Nephron (organoid): ENCODE data around the gene MTA3.

ENCODE experiments used
- H3K27ac Mint-ChIP-seq, 3 experiments: 2 replicates each; pipeline ENCODE4 v1.8.0; 2020; ENCODE audit warnings: mixed read lengths in 3 of 3, mild to moderate bottlenecking in 2 of 3, moderate library complexity in 1 of 3
- H3K27me3 Mint-ChIP-seq: 2 replicates; pipeline ENCODE4 v1.8.0; 2021; ENCODE audit warnings: low read depth, mild to moderate bottlenecking, moderate library complexity, mixed read lengths
- H3K36me3 Mint-ChIP-seq: 2 replicates; pipeline ENCODE4 v1.8.0; 2020; ENCODE audit warnings: low read depth, mixed read lengths
- H3K4me1 Mint-ChIP-seq: 2 replicates; pipeline ENCODE4 v1.8.0; 2020; ENCODE audit warnings: mixed read lengths
- H3K4me3 Mint-ChIP-seq, 3 experiments: 2 replicates each; pipeline ENCODE4 v1.8.0; 2020; ENCODE audit warnings: mild to moderate bottlenecking in 3 of 3, mixed read lengths in 3 of 3, moderate library complexity in 2 of 3
- H3K9me3 Mint-ChIP-seq: 2 replicates; pipeline ENCODE4 v1.8.0; 2020; ENCODE audit warnings: mixed read lengths
- CTCF ChIP-seq, 3 experiments: fragments of 200-600 bp; sonication (generic); IDR thresholded peaks; one replicate each; pipeline ENCODE4 v1.5.0; 2021; ENCODE audit warnings: antibody characterized with exemption in 3 of 3; ENCODE audit not compliant: unreplicated experiment in 3 of 3

The MTA3 gene

GRCh38 chr2:42712934-42713333 lies 144.5 kb downstream of the MTA3 start:
- no peak for TF ChIP-seq CTCF (IDR thresholded peaks at IDR 0.05; ENCODE audit: unreplicated experiment in 3 of 3)
- Mint-ChIP-seq H3K27me3 (no peaks in the 10 kb centered on the region), H3K4me1 (no peaks in the 10 kb centered on the region), H3K4me3 (no peak overlapping the region), H3K27ac (no peak overlapping the region), H3K9me3 (no peaks in the 10 kb centered on the region), H3K36me3 (peaks cover 22% of the 10 kb centered on the region)

DNA sequence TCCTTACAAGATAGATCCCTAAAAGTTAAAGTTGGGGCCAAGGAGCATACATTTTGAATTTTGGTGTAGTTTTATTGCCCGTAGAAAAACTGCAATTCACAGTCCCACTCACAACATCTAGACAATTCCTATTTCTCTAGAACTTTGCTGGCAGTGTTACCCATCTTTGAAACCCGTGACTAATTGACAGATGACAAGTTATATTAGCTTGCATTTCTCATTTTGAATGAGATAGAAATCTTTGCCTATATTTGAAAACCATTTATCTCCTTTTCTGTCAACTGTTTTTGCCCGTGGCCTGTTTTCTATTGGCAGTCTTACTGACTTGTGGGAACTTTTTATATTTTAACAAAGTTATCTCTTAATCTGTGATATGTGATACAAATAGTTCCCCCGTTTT lies 145.5 kb downstream of the MTA3 start:
- Mint-ChIP-seq H3K9me3 (no peaks in the 10 kb centered on the region), H3K27ac (no peak overlapping the region), H3K4me3 (no peak overlapping the region), H3K27me3 (no peaks in the 10 kb centered on the region), H3K4me1 (no peaks in the 10 kb centered on the region), H3K36me3 (peaks cover 12% of the 10 kb centered on the region)
- no peak for TF ChIP-seq CTCF (IDR thresholded peaks at IDR 0.05; ENCODE audit: unreplicated experiment in 3 of 3)

GRCh38 chr2:42714686-42715085 lies 146.3 kb downstream of the MTA3 start:
- Mint-ChIP-seq H3K27me3 (no peaks in the 10 kb centered on the region), H3K36me3 (peaks cover 8% of the 10 kb centered on the region), H3K27ac (no peak overlapping the region), H3K4me1 (no peaks in the 10 kb centered on the region), H3K9me3 (no peaks in the 10 kb centered on the region), H3K4me3 (no peak overlapping the region)
- no peak for TF ChIP-seq CTCF (IDR thresholded peaks at IDR 0.05; ENCODE audit: unreplicated experiment in 3 of 3)

DNA sequence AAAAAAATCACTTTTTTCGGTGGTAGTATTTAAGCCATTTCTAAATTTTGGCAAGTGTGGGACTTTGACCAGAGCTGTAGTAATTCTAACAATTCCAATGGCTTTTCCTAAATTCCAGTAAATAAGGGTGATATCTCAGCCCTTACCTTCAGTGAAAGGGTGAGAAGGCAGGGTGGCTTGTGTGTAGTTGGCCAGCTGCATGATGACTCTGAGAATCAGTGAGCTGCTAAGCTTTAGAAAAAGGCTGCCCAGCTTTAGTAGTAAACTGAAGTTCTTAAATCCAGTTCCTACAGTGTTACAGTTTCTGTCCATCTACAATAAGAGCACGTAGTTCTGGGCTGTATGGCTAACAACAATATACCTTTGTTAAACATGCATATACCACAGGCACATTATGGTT lies 153.5 kb downstream of the MTA3 start:
- H3K27me3 Mint-ChIP-seq: no peaks in the 10 kb centered on the region
- H3K4me3 Mint-ChIP-seq: no peak overlapping the region
- no peak for TF ChIP-seq CTCF (IDR thresholded peaks at IDR 0.05; ENCODE audit: unreplicated experiment in 3 of 3)
- no peak overlapping the region for H3K27ac Mint-ChIP-seq
- peaks cover 10% of the 10 kb centered on the region for H3K4me1 Mint-ChIP-seq
- H3K9me3 Mint-ChIP-seq: no peaks in the 10 kb centered on the region
- H3K36me3 Mint-ChIP-seq: peaks cover 20% of the 10 kb centered on the region

GRCh38 chr2:42722320-42723190 lies 154.1 kb downstream of the MTA3 start:
- peaks cover 24% of the 10 kb centered on the region for H3K36me3 Mint-ChIP-seq
- no peaks in the 10 kb centered on the region for H3K27me3 Mint-ChIP-seq
- H3K4me1 Mint-ChIP-seq: peaks cover 10% of the 10 kb centered on the region
- no peak overlapping the region for H3K27ac Mint-ChIP-seq
- no peak for TF ChIP-seq CTCF (IDR thresholded peaks at IDR 0.05; ENCODE audit: unreplicated experiment in 3 of 3)
- H3K4me3 Mint-ChIP-seq: no peak overlapping the region
- H3K9me3 Mint-ChIP-seq: no peaks in the 10 kb centered on the region

GRCh38 chr2:42723465-42723864 lies 155.0 kb downstream of the MTA3 start:
- Mint-ChIP-seq H3K9me3 (no peaks in the 10 kb centered on the region), H3K4me3 (no peak overlapping the region), H3K4me1 (peaks cover 10% of the 10 kb centered on the region), H3K27ac (no peak overlapping the region), H3K27me3 (no peaks in the 10 kb centered on the region), H3K36me3 (peaks cover 32% of the 10 kb centered on the region)
- TF ChIP-seq CTCF (IDR thresholded peaks at IDR 0.05; ENCODE audit: unreplicated experiment in 3 of 3): no peak
